Neural cell (in vitro differentiated cells): ENCODE measurements around the gene ST3GAL4. TPM values are rescaled to one million over a fixed set of nuclear protein-coding genes. Genes with fewer than 3 reads are reported as not detected.
"Not testable (repeated sequence)": the region's sequence is repeated elsewhere in the genome, so short reads cannot be mapped to it uniquely, and the experiment has no call there.

Experiments used
- H2AFZ ChIP-seq: fragments of 200-600, 300-800 bp; sonication (generic), shearing (Covaris generic); 2 replicates; pipeline ENCODE4 v1.6.0; 2014; ENCODE audit warnings: low read depth, mild to moderate bottlenecking, antibody characterized with exemption, low read length, moderate library complexity
- H3F3A ChIP-seq: fragments of 200-600 bp; shearing (Covaris generic); 2 replicates; pipeline ENCODE4 v1.6.1; 2016; ENCODE audit warnings: mild to moderate bottlenecking, moderate library complexity, mixed read lengths, antibody characterized with exemption, low read length; ENCODE audit not compliant: insufficient read depth, poor library complexity, severe bottlenecking
- H3K27ac ChIP-seq: fragments of 200-600, 300-800 bp; sonication (generic), shearing (Covaris generic); 2 replicates; pipeline ENCODE4 v1.5.1; 2014; ENCODE audit warnings: mild to moderate bottlenecking, low read length, moderate library complexity
- H3K27me3 ChIP-seq: fragments of 300-800, 200-600 bp; sonication (generic), shearing (Covaris generic); 2 replicates; pipeline ENCODE4 v1.6.0; 2014; ENCODE audit warnings: mild to moderate bottlenecking, low read depth, low read length, moderate library complexity; ENCODE audit not compliant: insufficient read depth
- H3K36me3 ChIP-seq: fragments of 300-800, 200-600 bp; sonication (generic), shearing (Covaris generic); 2 replicates; pipeline ENCODE4 v1.5.1; 2014; ENCODE audit warnings: mild to moderate bottlenecking, antibody characterized with exemption, low read length, moderate library complexity; ENCODE audit not compliant: insufficient read depth
- H3K4me2 ChIP-seq: fragments of 300-800, 200-600 bp; sonication (generic), shearing (Covaris generic); 2 replicates; pipeline ENCODE4 v1.6.0; 2014; ENCODE audit warnings: mild to moderate bottlenecking, low read length
- H3K4me3 ChIP-seq: fragments of 300-800, 200-600 bp; sonication (generic), shearing (Covaris generic); 2 replicates; pipeline ENCODE4 v1.5.1; 2014; ENCODE audit warnings: mild to moderate bottlenecking, low read length, moderate library complexity
- H3K79me2 ChIP-seq: fragments of 200-600 bp; shearing (Covaris generic); replicated peaks from 2 replicates; pipeline ENCODE4 v1.6.0; 2014; ENCODE audit warnings: mild to moderate bottlenecking, low read length, moderate library complexity; ENCODE audit not compliant: insufficient read depth
- H3K9ac ChIP-seq: fragments of 300-800, 200-600 bp; sonication (generic), shearing (Covaris generic); 2 replicates; pipeline ENCODE4 v1.6.1; 2016; ENCODE audit warnings: mild to moderate bottlenecking, low read length, mixed read lengths
- H3K9me2 ChIP-seq: fragments of 200-600 bp; shearing (Covaris generic); 2 replicates; pipeline ENCODE4 v1.6.1; 2016; ENCODE audit warnings: mild to moderate bottlenecking, low read length, mixed read lengths; ENCODE audit not compliant: insufficient read depth
- H3K9me3 ChIP-seq: fragments of 200-600, 300-800 bp; sonication (generic), shearing (Covaris generic); 2 replicates; pipeline ENCODE4 v1.6.1; 2016; ENCODE audit warnings: mild to moderate bottlenecking, mixed run types, low read length, moderate library complexity, mixed read lengths
- H4K20me1 ChIP-seq: fragments of 200-600 bp; shearing (Covaris generic); 2 replicates; pipeline ENCODE4 v1.6.1; 2016; ENCODE audit warnings: mild to moderate bottlenecking, mixed run types; ENCODE audit not compliant: insufficient read depth
- CTCF ChIP-seq: fragments of 450-650 bp; IDR thresholded peaks from 2 replicates; pipeline ENCODE4 v1.5.1; 2014; ENCODE audit warnings: antibody characterized with exemption, mild to moderate bottlenecking, moderate library complexity; ENCODE audit not compliant: poor library complexity, severe bottlenecking
- EP300 ChIP-seq: fragments of 450-650 bp; conservative IDR thresholded peaks from 2 replicates; pipeline ENCODE4 v1.6.1; 2014; ENCODE audit warnings: antibody characterized with exemption, mild to moderate bottlenecking, moderate library complexity; ENCODE audit not compliant: poor library complexity, severe bottlenecking
- EZH2 ChIP-seq: fragments of 200-600, 300-800 bp; shearing (Covaris generic), sonication (generic); IDR thresholded peaks from 2 replicates; pipeline ENCODE4 v1.6.1; 2014; ENCODE audit warnings: antibody characterized with exemption, low read length, borderline replicate concordance, mild to moderate bottlenecking; ENCODE audit not compliant: insufficient read depth, poor library complexity, severe bottlenecking
- MXI1 ChIP-seq: fragments of 450-650 bp; conservative IDR thresholded peaks from 2 replicates; pipeline ENCODE4 v1.6.1; 2014; ENCODE audit warnings: antibody characterized with exemption, mild to moderate bottlenecking; ENCODE audit not compliant: poor library complexity, severe bottlenecking
- POLR2AphosphoS5 ChIP-seq: IDR thresholded peaks from 2 replicates; pipeline ENCODE4 v1.6.1; 2012
- RAD21 ChIP-seq: fragments of 450-650 bp; conservative IDR thresholded peaks from 2 replicates; pipeline ENCODE4 v1.6.1; 2014; ENCODE audit warnings: antibody characterized with exemption, mild to moderate bottlenecking, moderate library complexity
- REST ChIP-seq: IDR thresholded peaks from 2 replicates; pipeline ENCODE4 v1.6.1; 2012; ENCODE audit warnings: borderline replicate concordance
- SMC3 ChIP-seq: fragments of 450-650 bp; conservative IDR thresholded peaks from 2 replicates; pipeline ENCODE4 v1.6.1; 2014; ENCODE audit warnings: antibody characterized with exemption, mild to moderate bottlenecking, moderate library complexity; ENCODE audit not compliant: poor library complexity
- TAF1 ChIP-seq: IDR thresholded peaks from 2 replicates; pipeline ENCODE4 v1.6.1; 2012; ENCODE audit warnings: low read depth
- polyA plus RNA-seq: library from polyadenylated mRNA; depleted of rRNA; stranded (reverse); fragments of >200 nt; gene quantifications from 2 replicates; pipeline ENCODE4 v1.2.3, GENCODE V29; 2014

The ST3GAL4 gene
- polyA plus RNA-seq, 1 donor from 2014 or later = 46.1 TPM

GRCh38 chr11:126385991-126386728, 30.7 kb downstream of the ST3GAL4 start:
- no peak for TF ChIP-seq SMC3
- no peak for TF ChIP-seq MXI1
- no peak for TF ChIP-seq POLR2AphosphoS5
- no peak for TF ChIP-seq TAF1
- TF ChIP-seq CTCF = no peak
- TF ChIP-seq EP300 = no peak
- TF ChIP-seq RAD21 = no peak
- no peak for TF ChIP-seq REST
- no peak for TF ChIP-seq EZH2
- no peak overlapping the region for H2AFZ ChIP-seq
- H3K27ac ChIP-seq = no peak overlapping the region
- H3K79me2 ChIP-seq = no peaks in the 10 kb centered on the region
- no peak overlapping the region for H3K4me2 ChIP-seq
- no peaks in the 10 kb centered on the region for H3K36me3 ChIP-seq
- no peak overlapping the region for H3K9ac ChIP-seq
- H3F3A ChIP-seq = no peaks in the 10 kb centered on the region
- H3K9me2 ChIP-seq = no peaks in the 10 kb centered on the region
- no peak overlapping the region for H3K4me3 ChIP-seq
- no peaks in the 10 kb centered on the region for H3K9me3 ChIP-seq
- H3K27me3 ChIP-seq = no peaks in the 10 kb centered on the region
- no peaks in the 10 kb centered on the region for H4K20me1 ChIP-seq

- H3K9me2 ChIP-seq, H2AFZ ChIP-seq, H3K4me2 ChIP-seq, H3K36me3 ChIP-seq, H3K9me3 ChIP-seq, H3K79me2 ChIP-seq, H3K27me3 ChIP-seq, H3K4me3 ChIP-seq, H3F3A ChIP-seq, H3K27ac ChIP-seq, H3K9ac ChIP-seq, H4K20me1 ChIP-seq: not testable (repeated sequence)
Observed at GRCh38 chr11:126386729-126387071, 31.2 kb downstream of the ST3GAL4 start.

- no peak for TF ChIP-seq CTCF
- no peak for TF ChIP-seq SMC3
- TF ChIP-seq POLR2AphosphoS5 = no peak
- no peak for TF ChIP-seq RAD21
- TF ChIP-seq REST = no peak
- TF ChIP-seq TAF1 = no peak
- no peak for TF ChIP-seq MXI1
- no peak for TF ChIP-seq EZH2
- TF ChIP-seq EP300 = no peak
- Histone ChIP-seq H3K4me2 (no peak overlapping the region), H3K4me3 (no peak overlapping the region), H3K9me3 (no peaks in the 10 kb centered on the region), H2AFZ (no peak overlapping the region), H3K36me3 (no peaks in the 10 kb centered on the region), H4K20me1 (no peaks in the 10 kb centered on the region), H3K9ac (no peak overlapping the region), H3K27me3 (no peaks in the 10 kb centered on the region), H3F3A (no peaks in the 10 kb centered on the region), H3K9me2 (no peaks in the 10 kb centered on the region), H3K79me2 (no peaks in the 10 kb centered on the region), H3K27ac (no peak overlapping the region)
Observed at GRCh38 chr11:126387857-126388256, 32.4 kb downstream of the ST3GAL4 start.
